Measurements from ENCODE around the gene MAEL.
A peak's percentile ranks its signal among the peaks of the same experiment; 100 is the strongest.
"Not testable (repeated sequence)": the region's sequence is repeated elsewhere in the genome, so short reads cannot be mapped to it uniquely, and the experiment has no call there.

Gene MAEL

DNA sequence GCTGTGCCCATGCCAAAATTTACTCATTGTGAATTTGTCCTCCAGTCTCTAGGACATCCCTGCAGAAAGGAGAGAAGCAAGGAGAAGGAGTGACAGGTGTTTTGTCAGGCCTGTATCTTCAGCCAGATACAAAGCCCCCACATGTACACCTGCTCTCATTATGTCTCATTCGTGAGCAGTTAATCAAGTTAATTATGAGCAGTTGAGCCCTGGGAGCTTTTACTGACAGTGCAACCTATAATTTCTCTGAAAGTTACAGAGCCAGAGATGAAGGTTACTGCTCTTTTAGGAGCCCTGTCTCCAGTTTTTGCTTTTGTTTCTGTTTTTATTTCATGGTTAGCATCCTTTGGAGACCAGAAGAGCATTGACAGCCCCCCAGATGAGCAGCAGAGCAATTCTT is 8.7 kb upstream of the MAEL start:
- DNase-seq = peak; percentile 25

DNA sequence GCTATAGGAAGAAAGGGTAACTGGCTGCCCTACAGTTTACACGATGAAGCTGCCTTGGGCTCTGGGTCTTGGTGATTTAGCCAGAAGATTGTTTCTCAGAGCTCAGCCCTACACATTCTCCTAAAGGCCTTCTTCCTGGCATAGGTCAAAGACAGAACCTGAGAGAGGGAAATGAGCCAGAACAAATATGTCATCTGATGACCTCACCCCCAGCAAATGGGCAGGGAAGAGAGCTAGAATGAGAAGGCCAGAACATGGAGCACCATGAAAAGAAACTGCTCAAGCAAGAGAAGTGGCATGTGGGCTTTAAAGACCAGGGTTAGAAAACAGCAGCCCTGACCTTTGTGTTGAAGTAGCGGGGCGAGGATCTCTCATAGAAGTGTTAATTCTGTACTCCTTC is 8.3 kb upstream of the MAEL start:
- peak; percentile 25 for DNase-seq

DNA sequence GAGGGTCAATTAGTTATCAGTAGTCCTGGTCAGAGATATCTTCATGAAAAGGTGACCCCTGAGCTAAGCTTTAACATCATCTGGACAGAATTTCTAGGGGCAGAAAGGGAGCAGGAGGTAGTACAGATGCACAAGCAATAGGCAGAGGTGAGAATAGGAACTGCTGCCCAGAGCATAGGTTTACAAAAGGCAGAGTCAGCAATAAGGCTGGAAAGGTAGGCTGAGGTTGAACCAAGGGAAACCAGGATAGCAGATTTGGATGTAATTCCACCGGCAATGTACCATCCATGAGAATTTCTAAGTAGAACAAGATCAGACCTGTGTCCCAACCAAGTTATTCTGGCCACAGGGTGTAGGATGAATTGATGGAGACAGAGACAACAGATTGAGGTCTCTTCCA is 7.5 kb upstream of the MAEL start:
- no peak for DNase-seq

DNA sequence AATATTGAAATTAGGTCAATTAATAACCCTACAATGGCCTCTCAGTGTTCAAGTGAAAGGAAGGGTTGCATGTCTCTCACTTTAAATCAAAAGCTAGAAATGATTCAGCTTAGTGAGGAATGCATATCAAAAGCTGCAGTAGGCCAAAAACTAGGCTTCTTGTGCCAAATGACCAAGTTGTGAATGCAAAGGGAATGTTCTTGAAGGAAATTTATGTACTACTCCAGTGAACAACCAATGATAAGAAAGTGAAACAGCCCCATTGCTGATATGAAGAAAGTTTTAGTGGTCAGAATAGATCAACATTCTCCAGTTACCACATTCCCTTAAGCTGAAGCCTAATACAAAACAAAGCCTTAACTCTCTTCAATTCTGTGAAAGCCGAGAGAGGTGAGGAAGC is 10.0 kb downstream of the MAEL start:
- DNase-seq = no peak

DNA sequence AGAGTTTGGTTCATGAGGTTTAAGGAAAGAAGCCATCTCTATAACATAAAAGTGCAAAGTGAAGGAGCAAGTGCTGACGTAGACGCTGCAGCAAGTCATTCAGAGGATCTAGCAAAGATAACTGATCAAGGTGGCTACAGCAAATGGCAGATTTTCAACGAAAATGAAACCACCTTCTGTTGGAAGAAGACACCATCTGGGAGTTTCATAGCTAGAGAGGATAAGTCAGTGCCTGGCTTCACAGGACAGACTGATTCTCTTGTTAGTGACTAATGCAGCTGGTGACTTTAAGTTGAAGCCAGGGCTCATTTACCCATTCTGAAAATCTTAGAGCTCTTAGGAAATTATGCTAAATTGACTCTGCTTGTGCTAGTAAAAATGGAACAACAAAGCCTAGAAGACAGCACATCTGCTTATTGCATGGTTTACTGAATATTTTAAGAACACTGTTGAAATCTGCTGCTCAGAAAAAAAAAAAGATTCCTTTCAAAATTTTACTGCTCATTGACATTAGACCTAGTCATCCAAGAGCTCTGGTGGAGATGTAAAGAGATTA is 10.5 kb downstream of the MAEL start:
- no peak for DNase-seq

DNA sequence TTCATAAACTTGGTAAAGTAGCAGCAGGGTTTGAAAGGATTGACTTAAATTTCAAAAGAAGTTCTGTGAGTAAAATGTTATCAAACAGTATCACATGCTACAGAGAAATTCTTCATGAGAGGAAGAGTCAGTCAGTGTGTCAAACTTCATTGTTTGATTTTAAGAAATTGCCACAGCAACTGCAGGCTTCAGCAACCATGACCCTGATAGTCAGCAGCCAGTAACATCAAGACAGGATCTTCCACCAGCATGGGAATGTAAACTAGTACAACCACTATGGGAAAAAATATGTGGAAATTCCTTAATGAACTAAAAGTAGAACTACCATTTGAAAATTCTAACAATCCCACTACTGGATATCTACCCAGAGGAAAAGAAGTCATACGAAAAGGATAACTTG is 11.5 kb downstream of the MAEL start:
- no peak for DNase-seq

DNA sequence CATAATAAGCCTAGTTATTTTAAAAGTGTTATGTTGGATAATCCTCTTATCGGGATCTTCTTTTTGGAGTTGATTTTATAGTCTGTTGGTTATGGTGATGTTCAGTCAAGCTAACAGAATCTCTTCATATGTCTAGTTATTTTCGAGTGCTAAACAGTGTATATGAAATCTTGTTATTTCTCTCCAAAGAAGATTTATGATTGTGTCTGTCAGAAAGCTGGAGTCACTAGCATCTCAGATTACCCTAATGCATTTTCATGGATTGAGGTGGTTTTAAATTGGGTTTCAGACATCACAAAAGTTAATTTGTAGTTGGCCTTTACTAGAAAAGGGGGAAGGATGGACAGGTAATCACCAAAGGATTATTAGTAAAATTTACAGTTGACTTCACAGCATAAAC is 13.3 kb downstream of the MAEL start:
- DNase-seq = no peak

DNA sequence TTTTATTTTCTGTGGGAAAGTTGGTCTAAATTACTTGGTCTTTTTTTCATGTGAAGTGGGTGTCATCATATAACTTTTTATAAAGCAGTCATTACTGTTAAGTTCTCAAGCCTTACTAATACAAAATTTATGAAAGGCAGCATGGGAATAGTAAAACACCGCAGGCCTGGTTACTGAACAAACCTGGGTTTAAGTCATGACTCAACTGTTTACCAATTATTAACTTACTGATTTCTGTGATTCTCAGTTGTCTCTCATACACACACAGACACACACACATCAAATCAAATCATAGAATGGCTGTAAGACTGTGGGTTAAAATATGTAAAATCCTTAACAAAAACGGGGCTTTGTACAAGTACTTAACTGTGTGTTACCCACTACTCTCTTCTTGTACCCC is 14.6 kb downstream of the MAEL start:
- no peak for DNase-seq

DNA sequence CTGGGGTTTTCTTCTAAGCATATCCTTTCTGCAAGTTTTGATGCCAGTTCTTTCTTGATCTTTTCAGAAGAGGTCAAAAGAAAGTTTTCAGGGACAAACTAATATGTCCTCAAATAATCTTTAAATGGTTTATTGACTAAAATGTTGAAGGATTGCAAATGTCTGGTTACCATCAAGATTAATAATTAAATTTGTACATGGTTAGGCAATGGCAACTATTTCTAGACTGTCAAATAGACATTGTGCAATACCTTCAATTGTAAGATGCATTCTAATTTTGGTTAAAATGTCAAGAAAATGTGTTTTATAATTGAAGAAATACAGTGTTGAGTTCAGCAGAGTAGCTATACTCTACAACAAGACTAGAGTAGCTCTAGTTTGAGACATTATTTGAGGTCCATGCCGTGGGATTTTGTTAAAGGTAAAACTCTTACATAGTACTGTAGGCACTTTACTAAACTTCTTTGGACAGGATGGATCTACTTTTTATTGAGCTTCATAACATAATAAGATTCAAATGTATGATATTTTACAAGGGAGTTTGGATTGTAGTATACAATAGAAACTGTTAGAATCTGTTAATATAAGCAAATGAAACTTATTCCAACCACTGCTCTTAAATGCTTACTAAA is 22.6 kb downstream of the MAEL start:
- DNase-seq = no peak

DNA sequence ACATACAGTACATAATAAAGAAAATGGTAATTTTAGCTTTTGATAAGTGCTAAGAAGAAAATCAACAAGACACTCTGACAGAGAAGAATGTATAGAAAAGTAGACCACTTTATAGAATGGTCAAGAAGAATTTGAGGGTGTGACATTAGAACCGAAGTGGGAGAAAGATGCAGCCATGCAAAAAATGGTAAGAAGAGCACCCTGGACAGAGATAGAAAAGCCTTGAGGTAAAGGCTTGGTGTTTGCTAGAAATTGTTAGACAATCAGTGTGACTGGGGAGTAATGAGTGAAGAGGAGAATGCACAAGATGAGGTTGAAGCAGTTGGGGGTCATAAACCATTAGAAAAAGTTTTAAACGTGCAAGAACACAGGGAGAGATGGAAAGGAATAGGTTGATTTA is 23.5 kb downstream of the MAEL start:
- no peak for DNase-seq

DNA sequence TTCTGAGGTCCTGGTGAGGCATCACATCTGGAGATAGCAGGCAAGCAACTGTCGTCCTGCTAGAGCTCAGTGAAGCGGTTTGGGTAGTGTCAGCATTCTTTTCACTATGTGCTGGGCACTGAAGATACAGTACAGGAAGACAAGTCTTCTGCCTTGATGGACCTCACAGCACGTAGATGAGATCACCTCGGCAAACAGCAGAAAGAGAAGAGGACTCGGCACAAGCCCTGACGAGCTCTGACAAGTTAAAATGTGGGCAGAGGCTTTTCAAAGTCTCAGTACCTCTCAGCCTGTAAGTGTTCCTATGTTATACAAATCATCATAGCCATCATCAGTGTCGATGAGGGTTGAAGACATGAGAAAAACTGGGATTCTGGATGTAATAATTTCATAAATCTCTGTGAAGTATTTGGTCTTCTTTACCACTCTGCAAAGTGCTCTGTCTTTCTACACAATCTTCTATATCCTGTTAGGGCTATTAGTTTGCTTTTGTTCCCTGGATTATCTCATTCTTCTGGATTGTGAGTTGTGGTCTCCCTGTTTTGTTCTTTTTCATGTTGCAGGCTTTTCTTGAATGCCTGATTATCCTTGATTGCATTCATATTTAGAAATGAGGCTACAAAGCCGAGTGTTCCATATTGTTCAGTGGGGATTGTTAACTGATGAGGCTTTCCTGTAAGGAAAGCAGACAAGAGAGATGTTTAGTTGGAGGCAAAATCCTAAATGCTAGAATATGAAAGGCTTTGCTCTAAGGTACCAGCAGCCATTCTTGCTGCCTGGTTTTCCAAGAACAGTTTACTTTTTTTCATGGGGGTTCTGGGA is 24.2 kb downstream of the MAEL start:
- DNase-seq = no peak

DNA sequence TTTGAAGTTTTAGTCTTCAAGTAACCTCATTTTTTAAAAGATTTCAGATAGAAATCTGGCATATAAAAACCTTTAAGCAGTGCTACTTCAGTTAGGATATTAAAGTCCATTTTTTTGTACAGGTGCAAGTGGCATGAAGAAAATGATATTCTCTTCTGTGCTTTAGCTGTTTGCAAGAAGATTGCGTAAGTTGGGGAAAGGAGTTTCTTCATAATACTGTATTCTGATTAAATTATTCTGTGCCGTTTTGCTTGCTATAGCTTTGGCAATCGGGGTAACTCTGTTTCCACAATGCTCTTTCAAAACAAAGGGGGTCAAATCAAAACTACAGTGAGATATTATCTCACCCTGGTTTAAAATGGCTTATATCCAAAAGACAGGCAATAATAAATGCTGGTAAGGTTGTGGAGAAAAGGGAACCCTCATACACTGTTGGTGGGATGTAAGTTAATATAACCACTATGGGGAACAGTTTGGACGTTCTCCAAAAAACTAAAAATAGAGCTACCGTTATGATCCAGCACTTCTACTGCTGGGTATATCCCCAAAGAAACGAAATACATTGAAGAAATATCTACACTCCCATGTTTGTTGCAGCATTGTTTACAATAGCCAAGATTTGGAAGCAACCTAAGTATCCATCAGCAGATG is 27.1 kb downstream of the MAEL start:
- DNase-seq = no peak

DNA sequence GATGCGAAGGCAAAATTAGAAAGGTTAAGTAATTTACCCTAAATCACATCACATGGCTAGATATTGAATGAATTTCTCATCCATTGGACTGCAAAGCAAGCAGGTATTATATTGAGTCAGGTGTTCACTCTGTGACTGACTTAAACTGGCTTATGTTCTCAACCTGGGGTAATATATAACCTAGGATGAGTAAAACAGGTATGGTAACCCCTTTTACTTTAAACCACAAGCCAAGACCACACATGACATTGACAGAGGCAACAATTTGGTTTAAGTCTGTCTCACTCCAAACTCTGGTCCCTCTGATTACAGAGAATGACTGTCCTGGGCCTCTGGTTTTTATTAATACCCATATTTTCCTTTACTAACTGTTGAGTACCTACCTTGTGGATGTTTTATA is 33.3 kb downstream of the MAEL start:
- DNase-seq = no peak

DNA sequence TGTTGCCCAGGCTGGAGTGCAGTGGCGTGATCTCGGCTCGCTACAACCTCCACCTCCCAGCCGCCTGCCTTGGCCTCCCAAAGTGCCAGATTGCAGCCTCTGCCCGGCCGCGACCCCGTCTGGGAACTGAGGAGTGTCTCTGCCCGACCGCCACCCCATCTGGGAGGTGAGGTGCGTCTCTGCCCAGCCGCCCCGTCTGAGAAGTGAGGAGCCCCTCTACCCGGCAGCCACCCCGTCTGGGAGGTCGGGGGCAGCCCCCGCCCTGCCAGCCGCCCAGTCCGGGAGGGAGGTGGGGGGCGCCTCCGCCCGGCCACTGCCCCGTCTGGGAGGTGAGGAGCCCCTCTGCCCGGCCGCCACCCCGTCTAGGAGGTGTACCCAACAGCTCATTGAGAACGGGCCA is 40.5 kb downstream of the MAEL start:
- not testable (repeated sequence) for DNase-seq

DNA sequence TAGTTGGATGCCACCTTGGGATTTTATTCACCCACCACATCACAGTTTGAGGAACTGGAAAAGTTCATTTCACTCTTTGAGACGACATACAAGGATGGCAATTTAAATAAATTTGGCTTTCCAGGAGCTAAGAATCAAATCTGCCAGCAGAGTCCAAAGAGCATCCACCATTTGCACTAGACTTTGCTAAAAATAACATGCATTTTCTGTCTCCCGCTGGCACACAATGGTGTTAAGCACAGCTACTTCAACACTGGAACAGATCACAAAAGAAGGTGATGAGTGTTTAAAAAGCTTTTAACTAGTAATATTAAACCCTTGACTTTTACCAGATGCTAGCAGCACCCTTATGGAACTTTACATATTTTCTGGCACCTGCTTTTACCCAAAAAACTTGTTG is 44.6 kb downstream of the MAEL start:
- peak; percentile 29 for DNase-seq

DNA sequence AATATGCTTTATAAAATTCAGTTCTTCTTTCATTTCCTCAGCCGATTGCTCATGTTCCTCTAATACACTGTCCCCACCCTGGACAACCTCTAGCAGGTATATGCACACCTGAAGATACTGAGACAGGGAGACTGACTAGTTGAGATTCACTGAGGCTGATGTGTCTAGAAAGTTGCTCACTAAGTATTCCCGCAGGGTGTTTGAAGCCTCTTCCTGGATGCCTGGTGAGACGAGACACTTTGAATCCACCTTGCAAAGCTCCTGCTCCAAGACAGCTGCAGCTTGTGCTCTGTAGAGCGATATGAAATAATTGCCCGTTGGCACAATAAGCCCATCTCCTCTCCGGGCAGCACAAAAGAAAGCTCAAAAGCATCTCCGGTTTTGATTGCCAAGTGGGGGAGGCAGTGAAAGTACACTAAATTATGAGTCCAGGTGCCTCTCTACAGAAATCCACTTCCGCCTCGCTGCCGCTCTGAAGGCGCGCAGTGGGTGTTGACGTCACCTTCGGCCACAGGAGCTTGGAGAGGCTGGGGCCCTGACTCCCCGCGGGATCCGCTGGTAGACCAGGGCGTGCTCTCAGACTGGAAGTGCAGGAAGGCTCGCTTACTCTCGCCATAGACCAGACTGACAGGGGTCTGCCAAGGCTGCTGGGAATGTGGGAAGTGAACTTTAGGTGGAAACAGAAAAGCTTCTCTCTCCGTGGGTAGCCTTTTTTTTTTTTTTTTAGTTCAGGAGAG is 54.8 kb downstream of the MAEL start:
- DNase-seq = peak; percentile 90

DNA sequence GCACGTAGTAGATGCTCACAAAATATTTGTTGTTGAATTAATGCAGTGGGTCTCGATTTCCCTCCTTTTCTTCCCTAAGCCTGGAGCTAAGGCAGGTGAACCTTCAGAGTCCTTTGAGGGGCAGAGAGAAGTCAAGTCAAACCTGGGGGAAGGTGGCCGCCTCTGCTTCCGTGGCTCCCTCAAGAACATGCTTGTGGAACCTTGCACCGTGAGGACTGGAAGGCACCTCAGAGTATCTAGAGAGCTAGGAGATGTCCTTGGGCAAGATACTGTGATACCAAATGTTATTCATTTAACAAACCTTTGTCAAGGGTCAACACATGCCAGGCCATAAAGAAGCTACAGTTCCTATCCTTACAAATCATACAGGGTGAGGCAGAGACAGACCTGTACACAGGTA is 62.8 kb downstream of the MAEL start:
- DNase-seq = no peak

DNA sequence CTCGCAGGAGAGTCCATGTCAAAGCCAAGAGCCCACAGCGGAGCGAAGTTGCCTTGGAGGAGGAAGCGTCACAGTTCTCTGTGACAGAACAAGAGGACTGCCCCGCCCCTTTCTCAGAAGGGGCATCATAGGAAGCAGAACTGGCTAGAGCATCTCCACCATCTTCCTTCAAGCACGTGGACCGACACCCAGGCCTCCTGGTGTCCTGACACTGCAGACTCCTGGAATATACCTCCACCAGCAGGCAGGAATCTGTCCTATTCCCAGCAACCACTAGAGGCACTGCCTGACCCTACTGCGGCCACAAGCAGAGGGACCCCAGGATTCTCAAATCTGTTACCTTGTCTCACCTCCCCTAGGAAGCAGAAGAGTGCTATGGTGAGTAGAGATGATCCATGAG is 63.3 kb downstream of the MAEL start:
- no peak for DNase-seq

DNA sequence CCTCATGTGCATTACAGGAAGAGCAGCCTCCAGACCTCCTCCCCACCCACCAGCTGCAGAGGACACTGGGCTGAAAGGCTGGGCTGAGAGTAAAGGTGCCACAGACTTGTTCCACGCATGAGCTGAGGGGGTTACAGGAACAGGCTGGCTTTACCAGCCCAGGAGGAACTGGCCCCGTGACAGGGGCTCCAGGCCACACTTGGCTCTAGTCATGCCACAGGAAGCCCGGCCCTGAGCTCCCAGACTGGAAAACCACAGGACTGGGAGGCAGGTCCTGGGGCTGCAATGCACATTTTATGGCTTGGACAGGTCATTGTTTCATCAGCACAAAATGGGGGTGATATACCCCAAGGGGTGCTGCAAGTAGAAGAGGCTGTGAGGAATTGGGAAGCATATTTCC is 65.5 kb downstream of the MAEL start:
- no peak for DNase-seq

DNA sequence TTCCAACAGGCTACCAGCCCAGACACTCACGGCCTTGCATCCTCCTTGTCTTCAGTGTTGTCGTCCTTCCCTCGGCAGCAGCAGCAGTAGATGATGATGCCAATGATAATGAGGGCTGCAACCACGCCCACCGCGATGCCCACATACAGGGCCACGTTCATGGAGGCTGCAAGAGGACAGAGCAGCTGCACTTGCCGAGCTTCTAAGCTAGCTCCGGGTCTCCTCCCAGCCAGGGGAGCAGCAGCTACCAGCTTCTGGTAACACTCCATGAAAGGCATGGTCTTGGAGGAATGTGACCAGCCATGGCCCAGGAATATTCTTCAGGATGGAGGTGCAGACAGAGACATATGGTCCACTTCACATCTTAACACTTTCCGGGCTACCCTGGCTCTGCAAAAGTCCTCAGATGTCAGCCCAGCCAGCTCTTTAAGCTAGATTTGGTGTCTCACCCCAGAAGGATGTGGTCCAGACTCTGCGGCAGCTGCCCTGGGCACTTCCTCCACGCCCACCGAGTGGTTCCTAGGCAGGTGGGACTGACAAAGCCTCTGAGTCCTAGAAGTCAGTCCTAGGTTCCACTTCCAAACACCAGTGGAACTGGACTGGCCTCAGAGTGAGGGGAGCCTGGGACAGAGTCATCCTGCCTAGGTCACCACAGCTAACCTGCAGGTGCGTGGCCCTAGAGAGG is 66.0 kb downstream of the MAEL start:
- DNase-seq = no peak

DNA sequence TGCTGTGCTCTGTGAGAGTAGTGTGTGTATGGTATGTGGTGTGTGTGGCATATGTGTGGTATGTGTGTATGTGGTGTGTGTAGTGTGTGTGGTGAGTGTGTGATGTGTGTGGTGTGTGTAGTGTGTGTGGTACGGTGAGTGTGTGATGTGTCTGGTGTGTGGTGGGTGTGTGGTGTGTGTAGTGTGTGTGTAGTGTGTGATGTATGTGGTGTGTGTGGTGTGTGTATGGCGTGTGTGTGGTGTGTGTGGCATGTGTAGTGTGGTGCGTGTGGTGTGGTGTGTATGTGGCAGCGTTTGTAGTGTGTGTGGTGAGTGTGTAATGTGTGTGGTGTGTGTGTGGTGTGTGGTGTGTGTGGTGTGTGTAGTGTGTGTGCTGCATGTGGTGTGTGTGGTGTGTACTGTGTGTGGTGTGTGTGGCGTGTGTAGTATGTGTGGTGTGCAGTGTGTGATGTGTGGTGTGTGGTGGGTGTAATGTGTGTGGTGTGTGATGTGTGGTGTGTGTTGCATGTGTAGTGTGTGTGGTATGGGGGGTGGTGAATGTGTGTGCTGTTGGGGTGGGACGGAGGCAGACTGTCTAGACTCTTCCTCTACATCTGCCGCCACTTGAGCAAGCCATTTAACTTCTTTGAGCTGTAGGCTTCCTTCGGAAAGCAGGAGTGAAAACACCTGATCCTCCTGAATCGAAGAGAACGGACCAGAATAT is 67.6 kb downstream of the MAEL start:
- DNase-seq = peak; percentile 91

DNA sequence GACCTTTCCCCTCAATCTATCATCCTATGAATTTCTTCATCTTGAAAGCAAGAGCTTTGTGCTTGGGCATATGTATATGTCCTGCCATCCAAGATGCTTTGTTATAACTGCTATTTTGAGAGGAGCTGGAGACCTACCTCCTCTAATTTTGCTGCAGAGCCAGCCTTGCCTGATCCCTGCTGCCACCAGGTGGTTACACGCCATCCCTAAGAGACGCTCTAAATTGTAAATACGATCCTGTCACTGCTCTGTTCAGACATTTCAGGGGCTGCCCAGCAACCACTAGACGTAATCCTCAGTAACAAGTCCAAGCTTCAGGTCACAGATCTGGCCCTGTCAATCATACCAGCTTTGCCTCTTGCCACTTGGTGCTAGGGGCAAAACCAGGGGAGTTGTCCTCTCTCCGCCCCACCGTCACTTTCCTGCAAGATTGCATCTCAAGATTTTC is 68.2 kb downstream of the MAEL start:
- peak; percentile 91 for DNase-seq

Measured in NCI-H2227 treated with DMSO at 0.1 percent for 48 hours (cell line).